Activated CD8-positive, alpha-beta memory T cell treated with anti-CD3 and anti-CD28 coated beads, Interleukin-2, amount 50 U/mL, for 48 hours (primary cell): ENCODE measurements around the gene PLCG2.

Experiments used
- DNase-seq: peaks from one replicate; pipeline ENCODE4 v3.0.0-alpha.2; 2020

The PLCG2 gene

GRCh38 chr16:81817789-81818567, 38.9 kb downstream of the PLCG2 start:
- no peak for DNase-seq

- DNase-seq, result no peak
Measured at GRCh38 chr16:81818568-81818896, 39.4 kb downstream of the PLCG2 start.

- no peak for DNase-seq
Measured at GRCh38 chr16:81818905-81819304, 39.8 kb downstream of the PLCG2 start.

- no peak for DNase-seq
Measured at GRCh38 chr16:81821436-81822128, 42.5 kb downstream of the PLCG2 start.

GRCh38 chr16:81823111-81823510, 44.0 kb downstream of the PLCG2 start:
- DNase-seq, result no peak

GRCh38 chr16:81823734-81824133, 44.6 kb downstream of the PLCG2 start:
- DNase-seq, result no peak

- DNase-seq, result no peak
Measured at GRCh38 chr16:81826523-81826922, 47.4 kb downstream of the PLCG2 start.

- no peak for DNase-seq
Measured at GRCh38 chr16:81830845-81831540, 51.9 kb downstream of the PLCG2 start.

GRCh38 chr16:81831722-81832126, 52.6 kb downstream of the PLCG2 start:
- peak; percentile 72 for DNase-seq

- DNase-seq, result no peak
Measured at GRCh38 chr16:81832801-81833547, 53.9 kb downstream of the PLCG2 start.

GRCh38 chr16:81833751-81834150, 54.7 kb downstream of the PLCG2 start:
- no peak for DNase-seq

GRCh38 chr16:81834868-81835267, 55.8 kb downstream of the PLCG2 start:
- DNase-seq, result no peak

- no peak for DNase-seq
Measured at GRCh38 chr16:81836279-81837054, 57.4 kb downstream of the PLCG2 start.

GRCh38 chr16:81837312-81837751, 58.2 kb downstream of the PLCG2 start:
- DNase-seq, result no peak

GRCh38 chr16:81838794-81839193, 59.7 kb downstream of the PLCG2 start:
- DNase-seq, result no peak

GRCh38 chr16:81841722-81842121, 62.6 kb downstream of the PLCG2 start:
- DNase-seq, result no peak

GRCh38 chr16:81842564-81843242, 63.6 kb downstream of the PLCG2 start:
- no peak for DNase-seq

- no peak for DNase-seq
Measured at GRCh38 chr16:81843243-81843582, 64.1 kb downstream of the PLCG2 start.

- no peak for DNase-seq
Measured at GRCh38 chr16:81843683-81844082, 64.6 kb downstream of the PLCG2 start.

- DNase-seq, result no peak
Measured at GRCh38 chr16:81846105-81846504, 67.0 kb downstream of the PLCG2 start.

GRCh38 chr16:81848306-81848853, 69.3 kb downstream of the PLCG2 start:
- no peak for DNase-seq
